IPS-NIHi7 (cell line): ENCODE results near the gene EPN2.
"Not testable (repeated sequence)": the region's sequence is repeated elsewhere in the genome, so short reads cannot be mapped to it uniquely, and the experiment has no call there.

Experiments used
- DNase-seq: peaks from one replicate; pipeline ENCODE4 v3.0.0; 2012; ENCODE audit warnings: mixed read lengths; ENCODE audit errors: extremely low spot score

Gene EPN2

GRCh38 chr17:19237139-19237388, at the start of gene EPN2:
Gene EPN2 (plus strand): TSS chr17:19237366. CDS start chr17:19283120, 45,754 bp downstream.
- DNase-seq = peak; percentile 73

DNA sequence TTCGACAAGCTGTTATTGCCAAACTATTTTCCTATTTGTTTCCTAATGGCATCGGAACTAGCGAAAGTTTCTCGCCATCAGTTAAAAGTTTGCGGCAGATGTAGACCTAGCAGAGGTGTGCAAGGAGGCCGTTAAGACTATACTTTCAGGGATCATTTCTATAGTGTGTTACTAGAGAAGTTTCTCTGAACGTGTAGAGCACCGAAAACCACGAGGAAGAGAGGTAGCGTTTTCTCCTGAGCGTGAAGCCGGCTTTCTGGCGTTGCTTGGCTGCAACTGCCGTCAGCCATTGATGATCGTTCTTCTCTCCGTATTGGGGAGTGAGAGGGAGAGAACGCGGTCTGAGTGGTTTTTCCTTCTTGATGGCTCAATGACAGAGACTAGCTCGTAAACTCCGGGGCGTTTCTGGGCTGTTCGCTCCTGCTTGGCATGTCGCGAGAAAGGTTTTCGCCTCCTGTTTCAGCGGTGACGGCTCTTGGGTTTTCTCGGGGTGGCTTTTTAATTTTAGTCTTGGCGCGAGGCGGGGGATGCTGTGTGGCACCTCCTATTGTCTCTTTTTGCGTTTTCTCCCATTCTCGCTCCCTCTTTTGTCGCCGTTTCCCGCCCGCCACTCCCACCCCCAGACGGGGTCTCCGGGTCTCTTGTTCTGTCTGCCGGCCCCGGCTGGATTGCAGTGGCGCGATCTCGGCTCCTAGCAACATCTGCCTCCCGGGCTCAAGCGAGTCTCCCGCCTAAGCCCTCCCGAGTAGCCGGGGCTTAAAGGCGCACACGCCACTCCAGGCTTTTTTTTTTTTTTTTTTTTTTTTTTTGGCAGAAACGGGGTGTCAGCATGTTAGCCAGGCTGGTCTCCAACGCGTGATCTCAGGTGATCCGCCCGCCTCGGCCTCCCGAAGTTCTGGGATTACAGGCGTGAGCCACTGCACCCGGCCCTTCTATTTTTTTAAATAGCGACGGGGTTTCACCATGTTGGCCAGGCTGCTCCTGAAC, 49.0 kb upstream of the EPN2 start:
- not testable (repeated sequence) for DNase-seq

- DNase-seq = not testable (repeated sequence)
Measured at GRCh38 chr17:19188870-19189708, 48.1 kb upstream of the EPN2 start.

DNA sequence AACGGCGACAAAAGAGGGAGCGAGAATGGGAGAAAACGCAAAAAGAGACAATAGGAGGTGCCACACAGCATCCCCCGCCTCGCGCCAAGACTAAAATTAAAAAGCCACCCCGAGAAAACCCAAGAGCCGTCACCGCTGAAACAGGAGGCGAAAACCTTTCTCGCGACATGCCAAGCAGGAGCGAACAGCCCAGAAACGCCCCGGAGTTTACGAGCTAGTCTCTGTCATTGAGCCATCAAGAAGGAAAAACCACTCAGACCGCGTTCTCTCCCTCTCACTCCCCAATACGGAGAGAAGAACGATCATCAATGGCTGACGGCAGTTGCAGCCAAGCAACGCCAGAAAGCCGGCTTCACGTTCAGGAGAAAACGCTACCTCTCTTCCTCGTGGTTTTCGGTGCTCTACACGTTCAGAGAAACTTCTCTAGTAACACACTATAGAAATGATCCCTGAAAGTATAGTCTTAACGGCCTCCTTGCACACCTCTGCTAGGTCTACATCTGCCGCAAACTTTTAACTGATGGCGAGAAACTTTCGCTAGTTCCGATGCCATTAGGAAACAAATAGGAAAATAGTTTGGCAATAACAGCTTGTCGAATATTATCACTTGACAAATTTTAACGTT, 47.3 kb upstream of the EPN2 start:
- DNase-seq = not testable (repeated sequence)

GRCh38 chr17:19196382-19197204, 40.6 kb upstream of the EPN2 start:
- DNase-seq = not testable (repeated sequence)

- DNase-seq = not testable (repeated sequence)
Measured at GRCh38 chr17:19202448-19202847, 34.7 kb upstream of the EPN2 start.

- not testable (repeated sequence) for DNase-seq
Measured at GRCh38 chr17:19203429-19203828, 33.7 kb upstream of the EPN2 start.

- DNase-seq = not testable (repeated sequence)
Measured at GRCh38 chr17:19215074-19215860, 21.9 kb upstream of the EPN2 start.

GRCh38 chr17:19216148-19216926, 20.8 kb upstream of the EPN2 start:
- DNase-seq = not testable (repeated sequence)

DNA sequence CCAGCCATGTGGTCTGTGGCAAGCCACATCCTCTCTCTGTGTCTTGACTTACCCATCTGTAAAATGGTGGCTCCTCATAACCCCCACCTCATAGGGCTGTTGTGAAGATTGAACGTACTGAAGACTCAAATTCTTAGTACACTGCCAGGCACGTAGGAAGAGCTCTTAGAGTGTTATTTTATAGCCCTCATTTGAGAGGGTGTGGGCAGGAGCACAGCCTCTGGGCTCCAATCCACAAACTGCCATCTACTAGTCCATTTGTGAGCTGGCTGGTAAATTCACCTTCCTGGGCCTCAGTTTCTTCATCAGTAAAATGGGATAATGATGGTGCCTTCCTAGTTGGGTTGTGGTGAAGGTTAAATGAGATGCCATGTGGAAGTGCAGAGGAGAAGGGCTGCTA, 18.3 kb upstream of the EPN2 start:
- not testable (repeated sequence) for DNase-seq

GRCh38 chr17:19219384-19219783, 17.8 kb upstream of the EPN2 start:
- not testable (repeated sequence) for DNase-seq

DNA sequence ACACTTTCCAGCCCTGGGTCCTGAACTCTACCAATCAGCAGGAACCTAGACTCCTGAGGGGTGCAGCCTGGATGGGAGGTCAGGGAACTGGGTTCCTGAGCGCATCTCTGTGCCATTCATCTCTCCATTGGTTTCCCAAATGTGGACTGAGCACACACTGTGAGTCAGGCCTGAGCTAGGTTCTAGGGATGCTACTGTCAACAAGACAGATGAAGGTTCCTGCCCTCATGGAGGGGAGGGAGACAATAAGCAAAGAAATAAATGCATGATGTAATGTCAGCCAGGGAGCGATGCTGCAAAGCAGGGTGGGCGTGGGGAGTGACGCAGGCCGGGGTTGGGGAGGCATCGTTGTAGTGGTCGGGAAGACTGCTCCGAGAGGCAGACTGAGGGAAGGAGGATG, 17.0 kb upstream of the EPN2 start:
- DNase-seq = not testable (repeated sequence)

GRCh38 chr17:19226610-19227588, 10.3 kb upstream of the EPN2 start:
- not testable (repeated sequence) for DNase-seq

- not testable (repeated sequence) for DNase-seq
Measured at GRCh38 chr17:19234676-19235075, 2.5 kb upstream of the EPN2 start.

DNA sequence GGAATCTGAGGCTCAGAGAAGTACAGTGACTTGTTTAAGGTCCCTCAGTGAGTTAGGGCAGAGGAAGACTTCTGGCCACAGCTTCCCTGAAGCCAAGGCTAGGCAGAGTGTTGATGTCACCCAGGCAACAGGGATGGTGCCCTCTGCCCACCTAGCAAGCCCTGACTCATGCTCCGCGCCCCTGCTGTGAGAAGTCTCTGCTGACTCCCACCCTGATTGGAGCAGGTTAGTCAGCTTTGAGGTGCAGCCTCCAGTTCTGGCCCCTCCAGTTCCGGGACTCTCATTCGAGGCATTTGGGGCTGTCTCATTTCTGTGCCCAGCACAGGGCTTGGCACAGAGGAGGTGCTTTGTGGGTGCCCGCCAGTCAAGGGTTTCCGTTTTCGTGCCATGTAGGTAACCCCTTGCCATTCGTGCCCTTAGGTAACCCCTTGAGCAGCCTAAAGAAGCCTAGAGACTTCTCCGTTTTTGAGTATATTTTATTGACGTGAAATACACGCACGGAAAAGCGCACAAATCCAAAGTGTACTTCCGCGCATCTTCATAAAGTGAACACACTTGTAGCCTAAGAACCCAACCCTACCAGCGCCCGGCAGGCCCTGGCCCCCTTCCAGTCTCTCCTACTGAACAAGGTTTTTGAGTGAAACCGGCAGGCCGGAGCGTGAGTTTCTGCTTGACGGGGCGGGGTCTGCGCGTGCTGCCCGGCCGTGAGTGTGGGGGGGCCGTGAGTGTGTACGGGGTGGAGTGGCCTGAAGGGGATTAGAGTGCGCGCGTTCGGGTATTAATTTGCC, 621 bp upstream of the EPN2 start:
- not testable (repeated sequence) for DNase-seq

GRCh38 chr17:19237389-19238166, 412 bp downstream of the EPN2 start:
- peak; percentile 49 for DNase-seq

- DNase-seq = peak; percentile 41
Measured at GRCh38 chr17:19238167-19238505, 970 bp downstream of the EPN2 start.
